Upper lobe of left lung (tissue), 4 donors: ENCODE results near the gene CDK6.

Source experiments
- EP300 ChIP-seq, 4 donors: sonication (generic); formaldehyde crosslinking; IDR thresholded peaks; one replicate each; pipeline ENCODE4 v1.5.1; 2017; ENCODE audit warnings: antibody characterized with exemption in 4 of 4, control low read depth in 2 of 4
- POLR2A ChIP-seq, 4 donors: fragments of 450-650 bp; IDR thresholded peaks; one replicate each; pipeline ENCODE4 v1.5.1; 2016 to 2017; ENCODE audit warnings: antibody characterized with exemption in 4 of 4, mild to moderate bottlenecking in 2 of 4
- POLR2AphosphoS5 ChIP-seq, 2 donors: sonication (generic); formaldehyde crosslinking; IDR thresholded peaks; one replicate each; pipeline ENCODE4 v1.5.1; 2017; ENCODE audit warnings: antibody characterized with exemption in 2 of 2
- TF ChIP-seq, protein P1 (sequence below), 6 experiments: fragments of 450-650 bp in 4 of 6; fragments of 200-600 bp in 2 of 6; sonication (generic) in 2 of 6; IDR thresholded peaks; one replicate each; pipeline ENCODE4 v1.5.1; 2016 to 2019; ENCODE audit warnings: antibody characterized with exemption in 6 of 6

DNA sequence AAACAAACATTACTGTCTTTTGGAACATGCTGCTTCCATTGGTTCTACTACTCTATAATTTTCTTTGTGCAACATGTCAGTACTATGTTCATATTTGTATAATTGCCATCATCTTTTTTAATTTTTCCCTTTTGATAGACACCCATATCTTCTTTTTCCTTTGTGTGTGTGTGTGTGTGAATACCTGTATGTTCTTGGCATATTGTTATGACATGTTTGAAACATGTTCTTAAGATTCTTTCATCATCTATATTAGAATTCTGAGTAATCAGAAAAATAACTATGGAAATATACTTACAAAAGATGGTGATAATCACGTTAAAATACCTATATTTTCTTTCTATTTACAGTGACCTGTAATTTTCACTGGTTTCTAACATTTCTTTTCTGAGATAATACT is 3.5 kb upstream of the CDK6 start:
- TF ChIP-seq EP300 (IDR thresholded peaks at IDR 0.05) (no peak), POLR2A (IDR thresholded peaks at IDR 0.05) (no peak), POLR2AphosphoS5 (IDR thresholded peaks at IDR 0.05) (no peak)
- TF ChIP-seq, protein P1, sequence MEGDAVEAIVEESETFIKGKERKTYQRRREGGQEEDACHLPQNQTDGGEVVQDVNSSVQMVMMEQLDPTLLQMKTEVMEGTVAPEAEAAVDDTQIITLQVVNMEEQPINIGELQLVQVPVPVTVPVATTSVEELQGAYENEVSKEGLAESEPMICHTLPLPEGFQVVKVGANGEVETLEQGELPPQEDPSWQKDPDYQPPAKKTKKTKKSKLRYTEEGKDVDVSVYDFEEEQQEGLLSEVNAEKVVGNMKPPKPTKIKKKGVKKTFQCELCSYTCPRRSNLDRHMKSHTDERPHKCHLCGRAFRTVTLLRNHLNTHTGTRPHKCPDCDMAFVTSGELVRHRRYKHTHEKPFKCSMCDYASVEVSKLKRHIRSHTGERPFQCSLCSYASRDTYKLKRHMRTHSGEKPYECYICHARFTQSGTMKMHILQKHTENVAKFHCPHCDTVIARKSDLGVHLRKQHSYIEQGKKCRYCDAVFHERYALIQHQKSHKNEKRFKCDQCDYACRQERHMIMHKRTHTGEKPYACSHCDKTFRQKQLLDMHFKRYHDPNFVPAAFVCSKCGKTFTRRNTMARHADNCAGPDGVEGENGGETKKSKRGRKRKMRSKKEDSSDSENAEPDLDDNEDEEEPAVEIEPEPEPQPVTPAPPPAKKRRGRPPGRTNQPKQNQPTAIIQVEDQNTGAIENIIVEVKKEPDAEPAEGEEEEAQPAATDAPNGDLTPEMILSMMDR (IDR thresholded peaks at IDR 0.05): no peak
